SU-DHL-6 (cell line): ENCODE measurements around the gene CTSZ.
A peak's percentile ranks its signal among the peaks of the same experiment; 100 is the strongest.

ENCODE experiments used
- H2AFZ ChIP-seq: fragments of 200-600 bp; sonication (generic); 2 replicates; pipeline ENCODE4 v1.6.1; 2014; ENCODE audit warnings: low read depth, mild to moderate bottlenecking, moderate library complexity, mixed read lengths, antibody characterized with exemption, low read length; ENCODE audit not compliant: severe bottlenecking
- H3F3A ChIP-seq: fragments of 200-600 bp; shearing (Covaris generic); 2 replicates; pipeline ENCODE4 v1.6.0; 2016; ENCODE audit warnings: antibody characterized with exemption, mild to moderate bottlenecking; ENCODE audit not compliant: insufficient read depth
- H3K27ac ChIP-seq: fragments of 200-600 bp; sonication (generic); 2 replicates; pipeline ENCODE4 v1.5.1; 2016; ENCODE audit warnings: low read depth, mild to moderate bottlenecking, low read length, moderate library complexity, mixed read lengths
- H3K27me3 ChIP-seq: fragments of 200-600 bp; sonication (generic), shearing (Covaris generic); 2 replicates; pipeline ENCODE4 v1.6.0; 2014; ENCODE audit warnings: mild to moderate bottlenecking, low read length
- H3K36me3 ChIP-seq: fragments of 200-600 bp; sonication (generic); 2 replicates; pipeline ENCODE4 v1.6.1; 2014; ENCODE audit warnings: mild to moderate bottlenecking, low read length, mixed read lengths
- H3K4me2 ChIP-seq: fragments of 300-600, 200-600 bp; shearing (Covaris generic), sonication (generic); 2 replicates; pipeline ENCODE4 v1.6.0; 2014; ENCODE audit warnings: low read length, low read depth, mild to moderate bottlenecking; ENCODE audit not compliant: poor library complexity, severe bottlenecking
- H3K4me3 ChIP-seq: fragments of 200-600 bp; sonication (generic); 2 replicates; pipeline ENCODE4 v1.5.1; 2014; ENCODE audit warnings: antibody characterized with exemption, low read length, mild to moderate bottlenecking, mixed read lengths; ENCODE audit not compliant: insufficient read depth, poor library complexity, severe bottlenecking
- H3K79me2 ChIP-seq: fragments of 200-600 bp; sonication (generic); 2 replicates; pipeline ENCODE4 v1.6.1; 2014; ENCODE audit warnings: mild to moderate bottlenecking, low read length, moderate library complexity; ENCODE audit not compliant: insufficient read depth
- H3K9ac ChIP-seq: fragments of 200-600 bp; sonication (generic); 2 replicates; pipeline ENCODE4 v1.7.0; 2014; ENCODE audit warnings: mild to moderate bottlenecking, low read length
- H3K9me2 ChIP-seq: fragments of 200-600 bp; sonication (generic); replicated peaks from 2 replicates; pipeline ENCODE4 v1.6.1; 2014; ENCODE audit warnings: low read length; ENCODE audit not compliant: insufficient read depth
- H3K9me3 ChIP-seq: fragments of 200-600 bp; sonication (generic); 2 replicates; pipeline ENCODE4 v1.6.1; 2014; ENCODE audit warnings: low read length, mixed read lengths; ENCODE audit not compliant: insufficient read depth
- H4K20me1 ChIP-seq: fragments of 200-600 bp; sonication (generic); 2 replicates; pipeline ENCODE4 v1.6.1; 2014; ENCODE audit warnings: low read depth, mild to moderate bottlenecking, antibody characterized with exemption, low read length, moderate library complexity, mixed read lengths
- EZH2phosphoT487 ChIP-seq: fragments of 200-600 bp; sonication (generic), shearing (Covaris generic); conservative IDR thresholded peaks from 2 replicates; pipeline ENCODE4 v1.6.1; 2018; ENCODE audit warnings: mild to moderate bottlenecking, antibody characterized with exemption, low read length, moderate library complexity, mixed read lengths
- TF ChIP-seq, protein P1 (sequence below): fragments of 200-600 bp; sonication (generic); IDR thresholded peaks from one replicate; pipeline ENCODE4 v1.5.1; 2017; ENCODE audit warnings: antibody characterized with exemption, mild to moderate bottlenecking, low read length, moderate library complexity; ENCODE audit not compliant: insufficient read depth, poor library complexity, severe bottlenecking

CTSZ gene

GRCh38 chr20:59035381-59035780 is 28.3 kb upstream of the CTSZ start:
- Histone ChIP-seq H4K20me1 (peaks cover 13% of the 10 kb centered on the region; the same call in 1 of the 2 replicates), H3K4me2 (no peak overlapping the region), H3K79me2 (peaks cover 54% of the 10 kb centered on the region), H3K4me3 (no peak overlapping the region), H3K9me3 (no peaks in the 10 kb centered on the region), H3K27me3 (no peaks in the 10 kb centered on the region), H3K9me2 (no peaks in the 10 kb centered on the region), H3K9ac (no peak overlapping the region), H3K36me3 (peaks cover 47% of the 10 kb centered on the region), H3F3A (peaks cover 55% of the 10 kb centered on the region), H3K27ac (no peak overlapping the region), H2AFZ (no peak overlapping the region)
- TF ChIP-seq EZH2phosphoT487 = no peak
- TF ChIP-seq, protein P1, sequence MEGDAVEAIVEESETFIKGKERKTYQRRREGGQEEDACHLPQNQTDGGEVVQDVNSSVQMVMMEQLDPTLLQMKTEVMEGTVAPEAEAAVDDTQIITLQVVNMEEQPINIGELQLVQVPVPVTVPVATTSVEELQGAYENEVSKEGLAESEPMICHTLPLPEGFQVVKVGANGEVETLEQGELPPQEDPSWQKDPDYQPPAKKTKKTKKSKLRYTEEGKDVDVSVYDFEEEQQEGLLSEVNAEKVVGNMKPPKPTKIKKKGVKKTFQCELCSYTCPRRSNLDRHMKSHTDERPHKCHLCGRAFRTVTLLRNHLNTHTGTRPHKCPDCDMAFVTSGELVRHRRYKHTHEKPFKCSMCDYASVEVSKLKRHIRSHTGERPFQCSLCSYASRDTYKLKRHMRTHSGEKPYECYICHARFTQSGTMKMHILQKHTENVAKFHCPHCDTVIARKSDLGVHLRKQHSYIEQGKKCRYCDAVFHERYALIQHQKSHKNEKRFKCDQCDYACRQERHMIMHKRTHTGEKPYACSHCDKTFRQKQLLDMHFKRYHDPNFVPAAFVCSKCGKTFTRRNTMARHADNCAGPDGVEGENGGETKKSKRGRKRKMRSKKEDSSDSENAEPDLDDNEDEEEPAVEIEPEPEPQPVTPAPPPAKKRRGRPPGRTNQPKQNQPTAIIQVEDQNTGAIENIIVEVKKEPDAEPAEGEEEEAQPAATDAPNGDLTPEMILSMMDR = no peak

DNA sequence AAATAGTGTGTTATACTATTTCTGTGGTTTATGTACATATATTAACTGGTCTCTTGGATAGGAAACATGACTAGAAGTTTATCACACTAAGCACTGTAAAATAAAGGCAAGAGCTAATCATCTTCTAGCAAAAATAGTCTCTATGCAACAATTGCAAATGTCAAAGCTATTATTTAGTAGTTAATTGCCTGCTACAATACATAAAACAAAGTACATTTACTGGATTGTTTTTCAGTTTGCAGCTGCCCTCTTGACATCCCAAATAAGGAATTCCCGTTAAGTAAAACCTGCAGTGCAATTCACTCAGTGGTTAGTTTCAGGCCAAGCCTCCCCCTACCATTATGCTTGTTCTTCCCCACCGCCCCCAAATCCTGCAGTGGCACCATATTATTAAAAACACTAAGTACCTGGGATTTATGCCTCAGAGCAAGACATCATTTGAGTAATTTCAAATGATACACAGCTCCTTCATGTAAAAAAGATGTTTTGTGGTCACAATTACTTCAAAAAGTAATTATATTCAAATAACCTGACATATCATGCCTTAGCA is 26.6 kb upstream of the CTSZ start:
- no peaks in the 10 kb centered on the region for H3K27me3 ChIP-seq
- no peaks in the 10 kb centered on the region for H3K9me2 ChIP-seq
- H2AFZ ChIP-seq = no peak overlapping the region
- peaks cover 70% of the 10 kb centered on the region for H3F3A ChIP-seq
- peaks cover 10% of the 10 kb centered on the region; the same call in 1 of the 2 replicates for H4K20me1 ChIP-seq
- H3K9me3 ChIP-seq = no peaks in the 10 kb centered on the region
- no peak overlapping the region for H3K9ac ChIP-seq
- H3K79me2 ChIP-seq = peaks cover 54% of the 10 kb centered on the region
- peak overlapping the region; percentile 70; the same call in 1 of the 2 replicates for H3K27ac ChIP-seq
- no peak overlapping the region for H3K4me3 ChIP-seq
- peaks cover 58% of the 10 kb centered on the region for H3K36me3 ChIP-seq
- TF ChIP-seq EZH2phosphoT487 = no peak
- TF ChIP-seq, protein P1 = no peak
- H3K4me2 ChIP-seq = peak overlapping the region; percentile 99

DNA sequence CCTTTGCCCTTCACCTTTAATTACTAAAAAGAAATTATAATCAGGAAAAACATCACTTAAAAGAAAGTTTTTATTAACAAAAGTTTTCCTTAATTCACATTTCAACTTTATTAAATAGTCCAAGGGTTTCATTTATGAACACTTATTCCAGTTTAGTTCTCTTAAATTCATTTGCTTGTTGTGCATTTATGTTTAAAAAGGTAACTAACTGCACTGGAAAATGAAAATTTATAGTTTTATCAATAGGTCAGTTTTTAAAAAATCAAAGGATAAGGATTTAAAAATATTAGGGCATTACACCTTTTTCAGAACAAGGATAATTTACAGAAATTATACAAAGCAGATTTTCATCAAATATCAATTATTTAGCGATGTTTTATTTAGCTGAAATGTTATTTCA is 26.0 kb upstream of the CTSZ start:
- Histone ChIP-seq H3K36me3 (peaks cover 59% of the 10 kb centered on the region), H3K27ac (peak overlapping the region; percentile 70), H3K79me2 (peaks cover 54% of the 10 kb centered on the region)

More for the DNA sequence above, 26.0 kb upstream of the CTSZ start:
- TF ChIP-seq, protein P1 = no peak
- TF ChIP-seq EZH2phosphoT487 = no peak
- peaks cover 70% of the 10 kb centered on the region for H3F3A ChIP-seq
- no peak overlapping the region for H2AFZ ChIP-seq
- no peaks in the 10 kb centered on the region for H3K9me2 ChIP-seq
- H3K9ac ChIP-seq = peak overlapping the region; percentile 97
- H3K27me3 ChIP-seq = no peaks in the 10 kb centered on the region
- H4K20me1 ChIP-seq = peaks cover 12% of the 10 kb centered on the region; the same call in 1 of the 2 replicates
- peak overlapping the region; percentile 99 for H3K4me2 ChIP-seq
- peak overlapping the region; percentile 48 for H3K4me3 ChIP-seq
- no peaks in the 10 kb centered on the region for H3K9me3 ChIP-seq
